Stomach (tissue), 9 donors: ENCODE measurements around the gene HASPIN. TPM values are rescaled to one million over a fixed set of nuclear protein-coding genes. Genes with fewer than 3 reads are reported as not detected.
A peak's percentile ranks its signal among the peaks of the same experiment; 100 is the strongest.

ENCODE experiments used
- DNase-seq, 2 donors: peaks; one replicate each; pipeline versions ENCODE4 v3.0.0 to v3.0.0-alpha.2; 2013 to 2019
- H3K27ac ChIP-seq, 5 donors: fragments of 200-600 bp in 4 of 5; sonication (generic) in 4 of 5; one replicate each; pipeline ENCODE4 v1.5.1; 2013 to 2019; ENCODE audit warnings: mild to moderate bottlenecking in 1 of 5, moderate library complexity in 1 of 5
- H3K27me3 ChIP-seq, 3 donors: fragments of 200-600 bp; sonication (generic); one replicate each; pipeline ENCODE4 v1.5.1; 2017 to 2019; ENCODE audit warnings: mixed run types in 1 of 3
- H3K36me3 ChIP-seq, 4 donors: fragments of 200-600 bp; sonication (generic); 1 replicate in 3 of 4; 2 replicates in 1 of 4; pipeline ENCODE4 v1.5.1; 2016 to 2019
- H3K4me1 ChIP-seq, 4 donors: fragments of 200-600 bp; sonication (generic); one replicate each; pipeline ENCODE4 v1.5.1; 2016 to 2019
- H3K4me3 ChIP-seq, 4 donors: fragments of 200-600 bp; sonication (generic) in 3 of 4; one replicate each; pipeline ENCODE4 v1.5.1; 2016 to 2019; ENCODE audit warnings: mild to moderate bottlenecking in 1 of 4
- H3K9me3 ChIP-seq, 4 donors: fragments of 200-600 bp; sonication (generic); one replicate each; pipeline ENCODE4 v1.5.1; 2016 to 2019
- EP300 ChIP-seq: sonication (generic); formaldehyde crosslinking; IDR thresholded peaks from one replicate; pipeline ENCODE4 v1.6.1; 2017; ENCODE audit warnings: antibody characterized with exemption
- POLR2A ChIP-seq, 4 donors: fragments of 450-650 bp; IDR thresholded peaks; one replicate each; pipeline ENCODE4 v1.6.1; 2016; ENCODE audit warnings: antibody characterized with exemption in 4 of 4, control low read depth in 2 of 4, mild to moderate bottlenecking in 1 of 4, moderate library complexity in 1 of 4
- POLR2AphosphoS5 ChIP-seq, 3 donors: sonication (generic); formaldehyde crosslinking; IDR thresholded peaks; one replicate each; pipeline ENCODE4 v1.6.1; 2016; ENCODE audit warnings: antibody characterized with exemption in 3 of 3
- WGBS, 5 donors: extraction: QIAGEN DNeasy Blood & Tissue Kit in 3 of 5; methylation state at CpG; one replicate each; pipeline versions ENCODE4 v1.1.5 to v1.1.7; 2013 to 2018; 5-methylcytosine and 5-hydroxymethylcytosine counted together
- intact Hi-C: fragments of 100-400 bp; cut with DNase I; formaldehyde crosslinking; loops from one replicate; pipeline ENCODE4 v1.15.1; 2023; ENCODE audit warnings: low total_unique reads
- polyA plus RNA-seq, 3 donors: library from polyadenylated mRNA; stranded (reverse); fragments of 200-250 nt; gene quantifications; one replicate each; pipeline ENCODE4 v1.2.3, GENCODE V29; 2013
- total RNA-seq, 5 donors: library from RNA; depleted of rRNA; stranded (reverse); fragments of >200 nt; gene quantifications; one replicate each; pipeline versions ENCODE4 v1.1.0 to v1.2.3, GENCODE V29; 2014 to 2016
- TF ChIP-seq, protein P1 (sequence below), 7 experiments: fragments of 450-650 bp in 4 of 7; fragments of 200-600 bp in 3 of 7; sonication (generic) in 3 of 7; IDR thresholded peaks; one replicate each; pipeline ENCODE4 v1.5.1; 2016 to 2019; ENCODE audit warnings: antibody characterized with exemption in 7 of 7, control low read depth in 2 of 7, mild to moderate bottlenecking in 1 of 7
- donor health status: healthy with polysubstance abuse.
- donor health status: Bipolar disorder and iron deficiency.
- donor health status: healthy.

The HASPIN gene
- total and polyA plus RNA-seq, 8 donors: 0.30 to 0.89 (median 0.68) TPM; not detected in 3

DNA sequence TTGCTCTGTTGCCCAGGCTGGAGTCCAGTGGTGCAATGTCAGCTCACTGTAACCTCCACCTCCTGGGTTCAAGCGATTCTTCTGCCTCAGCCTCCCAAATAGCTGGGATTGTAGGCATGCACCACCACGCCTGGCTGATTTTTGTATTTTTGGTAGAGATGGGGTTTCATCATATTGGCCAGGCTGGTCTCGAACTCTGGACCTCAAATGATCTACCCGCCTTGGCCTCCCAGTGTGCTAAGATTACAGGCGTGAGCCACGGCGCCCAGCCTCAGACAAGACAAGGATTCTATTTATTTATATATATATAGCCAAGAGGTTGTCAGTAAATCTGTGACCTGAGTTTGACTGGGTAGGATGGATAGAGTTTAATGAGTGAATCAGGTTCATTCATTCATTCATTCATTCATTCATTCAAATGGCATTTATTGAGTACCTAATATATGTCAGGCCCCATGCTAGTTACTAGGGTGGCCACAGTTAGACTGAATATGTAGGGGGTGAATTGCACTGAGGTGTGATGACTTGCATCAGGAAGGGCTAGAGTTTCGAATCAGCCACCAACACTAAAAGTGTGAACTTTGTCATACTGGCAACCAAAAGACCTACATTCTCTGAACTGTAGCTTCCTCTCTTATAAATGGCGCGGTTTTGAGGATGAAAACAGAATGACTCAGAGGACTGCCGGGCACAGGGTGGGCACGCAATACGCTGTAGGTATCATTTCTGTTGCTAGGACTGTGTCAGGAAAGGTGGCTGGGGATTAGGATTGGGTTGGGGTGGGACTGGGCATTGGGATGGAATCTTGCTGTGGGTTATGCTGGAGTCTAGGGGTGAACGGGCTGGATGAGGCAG, 39.4 kb downstream of the HASPIN start:
- no peak for TF ChIP-seq POLR2A (IDR thresholded peaks at IDR 0.05)
- no peak for TF ChIP-seq EP300
- TF ChIP-seq, protein P1, sequence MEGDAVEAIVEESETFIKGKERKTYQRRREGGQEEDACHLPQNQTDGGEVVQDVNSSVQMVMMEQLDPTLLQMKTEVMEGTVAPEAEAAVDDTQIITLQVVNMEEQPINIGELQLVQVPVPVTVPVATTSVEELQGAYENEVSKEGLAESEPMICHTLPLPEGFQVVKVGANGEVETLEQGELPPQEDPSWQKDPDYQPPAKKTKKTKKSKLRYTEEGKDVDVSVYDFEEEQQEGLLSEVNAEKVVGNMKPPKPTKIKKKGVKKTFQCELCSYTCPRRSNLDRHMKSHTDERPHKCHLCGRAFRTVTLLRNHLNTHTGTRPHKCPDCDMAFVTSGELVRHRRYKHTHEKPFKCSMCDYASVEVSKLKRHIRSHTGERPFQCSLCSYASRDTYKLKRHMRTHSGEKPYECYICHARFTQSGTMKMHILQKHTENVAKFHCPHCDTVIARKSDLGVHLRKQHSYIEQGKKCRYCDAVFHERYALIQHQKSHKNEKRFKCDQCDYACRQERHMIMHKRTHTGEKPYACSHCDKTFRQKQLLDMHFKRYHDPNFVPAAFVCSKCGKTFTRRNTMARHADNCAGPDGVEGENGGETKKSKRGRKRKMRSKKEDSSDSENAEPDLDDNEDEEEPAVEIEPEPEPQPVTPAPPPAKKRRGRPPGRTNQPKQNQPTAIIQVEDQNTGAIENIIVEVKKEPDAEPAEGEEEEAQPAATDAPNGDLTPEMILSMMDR (IDR thresholded peaks at IDR 0.05): no peak
- peaks cover 0 to 11% (median 9%) of the 10 kb centered on the region in 4 donors for H3K9me3 ChIP-seq
- intact Hi-C loops: no loop called here
- peaks cover 0 to 11% (median 0%) of the 10 kb centered on the region in 3 donors for H3K27me3 ChIP-seq
- 84 to 90% (median 88%) methylated on average over 14 of the region's 14 CpGs for WGBS, 5 donors
- H3K27ac ChIP-seq: peak overlapping the region in 2 of 5 donors; percentile 42 to 46
- no peak for DNase-seq
- H3K4me3 ChIP-seq: no peak overlapping the region
- H3K36me3 ChIP-seq: no peaks in the 10 kb centered on the region
- no peaks in the 10 kb centered on the region for H3K4me1 ChIP-seq

DNA sequence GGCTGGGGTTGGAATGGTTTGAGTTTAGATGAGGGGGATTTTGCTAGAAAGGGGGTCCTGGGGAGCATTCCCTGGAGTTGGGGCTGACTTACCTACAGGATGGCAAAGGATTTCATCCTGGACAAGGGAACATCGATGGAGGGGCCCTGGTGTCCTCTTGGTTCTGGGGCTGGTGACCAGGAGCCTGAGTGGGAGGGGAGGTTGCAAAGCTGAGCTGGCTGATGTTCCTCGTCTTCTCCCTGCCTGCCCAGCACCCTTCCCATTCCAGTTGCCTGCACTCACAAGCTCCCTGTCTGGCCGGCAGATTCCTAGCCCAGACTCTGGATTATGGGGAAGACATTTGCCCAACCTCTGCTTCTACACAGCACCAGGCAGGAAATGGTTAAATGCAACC, 40.1 kb downstream of the HASPIN start:
- intact Hi-C loops: no loop called here
- DNase-seq: no peak
- peaks cover 0 to 11% (median 0%) of the 10 kb centered on the region in 3 donors for H3K27me3 ChIP-seq
- H3K9me3 ChIP-seq: peaks cover 0 to 11% (median 9%) of the 10 kb centered on the region in 4 donors
- H3K36me3 ChIP-seq: no peaks in the 10 kb centered on the region
- TF ChIP-seq POLR2A (IDR thresholded peaks at IDR 0.05): no peak
- TF ChIP-seq POLR2AphosphoS5 (IDR thresholded peaks at IDR 0.05): no peak
- no peak for TF ChIP-seq EP300
- TF ChIP-seq, protein P1 (IDR thresholded peaks at IDR 0.05): no peak
- 38 to 76% (median 58%) methylated on average over 2 to 3 of the region's 3 CpGs for WGBS, 5 donors
- H3K4me3 ChIP-seq: no peak overlapping the region
- peak overlapping the region in 2 of 5 donors; percentile 42 to 46 for H3K27ac ChIP-seq
- H3K4me1 ChIP-seq: no peaks in the 10 kb centered on the region

DNA sequence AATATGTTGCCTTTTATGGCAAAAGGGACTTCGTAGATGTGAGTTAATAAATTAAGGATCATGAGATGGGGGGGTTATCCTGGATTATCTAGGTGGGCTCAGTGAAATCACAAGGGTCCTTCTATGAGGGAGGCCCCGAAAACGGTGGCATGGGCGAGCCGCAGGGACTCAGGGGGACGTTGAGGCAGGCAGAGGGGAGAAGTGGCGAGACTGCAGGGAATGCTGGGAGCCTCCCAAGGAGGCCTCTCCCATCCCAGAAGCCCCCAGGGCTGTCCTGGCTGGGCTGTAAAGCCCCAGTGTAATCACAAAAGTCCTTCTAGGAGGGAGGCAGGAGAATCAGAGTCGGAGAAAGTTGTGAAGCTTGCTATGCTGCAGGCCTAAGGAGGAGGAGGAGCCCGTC, 42.3 kb downstream of the HASPIN start:
- DNase-seq: no peak
- no peaks in the 10 kb centered on the region for H3K4me1 ChIP-seq
- TF ChIP-seq POLR2A (IDR thresholded peaks at IDR 0.05) (no peak), EP300 (no peak), POLR2AphosphoS5 (IDR thresholded peaks at IDR 0.05) (no peak)
- H3K4me3 ChIP-seq: no peak overlapping the region
- H3K27ac ChIP-seq: peak overlapping the region in 4 of 5 donors; percentile 14 to 34 (median 28)
- no peaks in the 10 kb centered on the region for H3K9me3 ChIP-seq
- intact Hi-C loops: no loop called here
- no peaks in the 10 kb centered on the region for H3K36me3 ChIP-seq
- 78 to 93% (median 89%) methylated on average over 9 of the region's 9 CpGs for WGBS, 5 donors
- peaks cover 0 to 11% (median 0%) of the 10 kb centered on the region in 3 donors for H3K27me3 ChIP-seq

DNA sequence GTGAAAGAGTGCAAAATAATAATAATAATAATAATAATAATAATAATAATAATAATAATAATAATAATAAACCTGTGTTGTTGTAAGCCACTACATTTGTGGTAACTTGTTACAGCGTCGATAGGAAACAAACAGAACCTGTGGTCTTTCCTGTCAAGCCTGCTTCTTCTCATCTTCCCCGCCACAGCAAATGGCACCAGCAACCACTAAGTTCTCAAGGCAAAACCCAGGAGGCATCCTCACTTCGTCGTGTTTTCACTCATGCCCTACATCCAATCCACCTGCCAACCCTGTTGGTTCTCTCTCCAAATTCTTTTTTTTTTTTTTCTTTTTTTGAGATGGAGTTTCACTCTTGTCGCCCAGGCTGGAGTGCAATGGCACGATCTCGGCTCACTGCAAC, 43.1 kb downstream of the HASPIN start:
- H3K9me3 ChIP-seq: no peaks in the 10 kb centered on the region
- TF ChIP-seq EP300 (no peak), POLR2AphosphoS5 (IDR thresholded peaks at IDR 0.05) (no peak), POLR2A (IDR thresholded peaks at IDR 0.05) (no peak)
- TF ChIP-seq, protein P1 (IDR thresholded peaks at IDR 0.05): no peak
- no peak for DNase-seq
- no peak overlapping the region for H3K27ac ChIP-seq
- intact Hi-C loops: no loop called here
- H3K27me3 ChIP-seq: peaks cover 0 to 11% (median 0%) of the 10 kb centered on the region in 3 donors
- H3K4me3 ChIP-seq: no peak overlapping the region
- H3K36me3 ChIP-seq: no peaks in the 10 kb centered on the region
- WGBS, 5 donors: 84 to 92% (median 89%) methylated on average over 8 of the region's 8 CpGs
- peaks cover 0 to 3% (median 0%) of the 10 kb centered on the region in 4 donors for H3K4me1 ChIP-seq

DNA sequence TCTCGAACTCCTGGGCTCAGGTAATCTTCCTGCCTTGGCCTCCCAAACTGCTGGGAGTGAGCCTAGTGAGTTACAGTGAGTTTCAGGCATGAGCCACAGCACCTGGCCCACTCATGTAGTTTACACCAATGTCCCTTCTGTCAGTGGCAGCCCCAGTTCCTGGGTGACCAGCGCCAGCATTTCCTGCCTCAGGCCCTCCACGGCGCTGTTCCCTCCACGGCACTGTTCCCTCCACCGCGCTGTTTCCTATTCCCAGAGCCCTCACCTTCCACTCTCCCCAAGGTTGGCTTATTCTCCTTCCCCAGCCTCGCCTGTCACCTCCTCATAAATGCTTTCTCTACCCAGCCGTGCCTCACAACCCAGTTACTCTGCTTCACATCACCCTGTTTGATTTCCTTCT, 44.6 kb downstream of the HASPIN start:
- Histone ChIP-seq H3K4me1 (peaks cover 0 to 5% (median 0%) of the 10 kb centered on the region in 4 donors), H3K4me3 (no peak overlapping the region), H3K9me3 (no peaks in the 10 kb centered on the region), H3K36me3 (no peaks in the 10 kb centered on the region), H3K27me3 (peaks cover 0 to 16% (median 0%) of the 10 kb centered on the region in 3 donors), H3K27ac (no peak overlapping the region)
- no peak for TF ChIP-seq EP300
- TF ChIP-seq POLR2AphosphoS5 (IDR thresholded peaks at IDR 0.05): no peak
- TF ChIP-seq, protein P1 (IDR thresholded peaks at IDR 0.05): no peak
- TF ChIP-seq POLR2A (IDR thresholded peaks at IDR 0.05): no peak
- no peak for DNase-seq
- intact Hi-C loops: no loop called here
- WGBS, 5 donors: 83 to 91% (median 87%) methylated on average over 9 of the region's 9 CpGs
